ENCODE results near the gene PHAF1.

Gene PHAF1

GRCh38 chr16:67071476-67072048, 38.2 kb upstream of the PHAF1 start:
- ATAC-seq = peak; percentile 30; the same call in 2 of the 3 replicates
- no peak for TF ChIP-seq TOX (CRISPR knock-in tag; IDR thresholded peaks at IDR 0.05; ENCODE audit: borderline replicate concordance)
- no peak for TF ChIP-seq ISL1 (CRISPR knock-in tag; IDR thresholded peaks at IDR 0.05)
- no peak for TF ChIP-seq PATZ1 (CRISPR knock-in tag; IDR thresholded peaks at IDR 0.05; ENCODE audit: borderline replicate concordance)
- TF ChIP-seq ZNF8 (CRISPR knock-in tag; IDR thresholded peaks at IDR 0.05) = no peak
- TF ChIP-seq TSHZ2 (CRISPR knock-in tag; IDR thresholded peaks at IDR 0.05) = no peak
- TF ChIP-seq ZNF565 (CRISPR knock-in tag; conservative IDR thresholded peaks at IDR 0.05; ENCODE audit: low read depth) = no peak
- no peak for TF ChIP-seq OSR1 (CRISPR knock-in tag; IDR thresholded peaks at IDR 0.05)

- TF ChIP-seq ZFP3 (CRISPR knock-in tag; IDR thresholded peaks at IDR 0.05) (no peak), ZC3H10 (CRISPR knock-in tag; IDR thresholded peaks at IDR 0.05) (no peak), PATZ1 (CRISPR knock-in tag; IDR thresholded peaks at IDR 0.05; ENCODE audit: borderline replicate concordance) (no peak), ARNTL (CRISPR knock-in tag; IDR thresholded peaks at IDR 0.05; ENCODE audit: borderline replicate concordance, low read depth) (no peak), SNAI2 (CRISPR knock-in tag; IDR thresholded peaks at IDR 0.05) (no peak), ZNF8 (CRISPR knock-in tag; IDR thresholded peaks at IDR 0.05) (no peak), TSHZ2 (CRISPR knock-in tag; IDR thresholded peaks at IDR 0.05) (no peak), ZNF70 (CRISPR knock-in tag; IDR thresholded peaks at IDR 0.05) (no peak), CREB5 (CRISPR knock-in tag; IDR thresholded peaks at IDR 0.05; ENCODE audit: low read depth) (no peak), GLIS3 (CRISPR knock-in tag; IDR thresholded peaks at IDR 0.05) (no peak), OSR1 (CRISPR knock-in tag; IDR thresholded peaks at IDR 0.05) (no peak), ZNF565 (CRISPR knock-in tag; conservative IDR thresholded peaks at IDR 0.05; ENCODE audit: low read depth) (no peak), TCF4 (CRISPR knock-in tag; IDR thresholded peaks at IDR 0.05; ENCODE audit: borderline replicate concordance) (no peak), ESRRG (CRISPR knock-in tag; IDR thresholded peaks at IDR 0.05) (no peak), CSDC2 (CRISPR knock-in tag; IDR thresholded peaks at IDR 0.05) (no peak)
- no peak for ATAC-seq
Observed at GRCh38 chr16:67075331-67075730, 34.4 kb upstream of the PHAF1 start.

- no peak for ATAC-seq
- no peak for TF ChIP-seq CSDC2 (CRISPR knock-in tag; IDR thresholded peaks at IDR 0.05)
- TF ChIP-seq ISL1 (CRISPR knock-in tag; IDR thresholded peaks at IDR 0.05) = no peak
Observed at GRCh38 chr16:67077871-67078270, 31.9 kb upstream of the PHAF1 start.
